OCI-LY7 (cell line): ENCODE data around the gene NTF4. TPM values are rescaled to one million over a fixed set of nuclear protein-coding genes. Genes with fewer than 3 reads are reported as not detected.
A peak's percentile ranks its signal among the peaks of the same experiment; 100 is the strongest.

Experiments
- BruUV-seq: library from RNA; stranded (reverse); fragments of 400-500 nt; replicated peaks from 2 replicates; lab custom pipeline; 2021; lab: Mats Ljungman, UMichigan
- CTCF ChIA-PET: fragments of 300-600 bp; sonication (Branson Sonifier 250); formaldehyde crosslinking; loops from one replicate; lab custom pipeline; 2022; ENCODE audit warnings: antibody characterized with exemption; ENCODE audit not compliant: unreplicated experiment; lab: Charles Lee
- POLR2A ChIA-PET: fragments of 300-600 bp; sonication (Branson Sonifier 250); formaldehyde crosslinking; loops from one replicate; lab custom pipeline; 2022; ENCODE audit warnings: antibody characterized with exemption; lab: Charles Lee
- DNase-seq: peaks from one replicate; pipeline ENCODE4 v3.0.0-alpha.2; 2015; ENCODE audit warnings: low spot score
- H2AFZ ChIP-seq: fragments of 200-600 bp; sonication (generic), shearing (Covaris generic); 2 replicates; pipeline ENCODE4 v1.6.1; 2014; ENCODE audit warnings: mild to moderate bottlenecking, antibody characterized with exemption, low read length, moderate library complexity
- H3K27ac ChIP-seq: fragments of 200-600 bp; sonication (generic); 2 replicates; pipeline ENCODE4 v1.5.1; 2014; ENCODE audit warnings: mixed run types, low read depth, mild to moderate bottlenecking, moderate library complexity, low read length, inconsistent platforms; ENCODE audit not compliant: poor library complexity, severe bottlenecking
- H3K36me3 ChIP-seq: fragments of 200-600 bp; sonication (generic); 2 replicates; pipeline ENCODE4 v1.6.1; 2014; ENCODE audit warnings: mild to moderate bottlenecking, antibody characterized with exemption, low read length, moderate library complexity, mixed read lengths; ENCODE audit not compliant: insufficient read depth
- H3K4me1 ChIP-seq: fragments of 200-600 bp; sonication (generic); 2 replicates; pipeline ENCODE4 v1.5.1; 2014; ENCODE audit warnings: mild to moderate bottlenecking, low read length; ENCODE audit not compliant: insufficient read depth, poor library complexity, severe bottlenecking
- H3K4me2 ChIP-seq: fragments of 200-600 bp; sonication (generic); 2 replicates; pipeline ENCODE4 v1.6.1; 2014; ENCODE audit warnings: mild to moderate bottlenecking, low read length
- H3K4me3 ChIP-seq: fragments of 200-600 bp; sonication (generic); 2 replicates; pipeline ENCODE4 v1.5.1; 2014; ENCODE audit warnings: mild to moderate bottlenecking, low read depth, low read length; ENCODE audit not compliant: poor library complexity, severe bottlenecking
- H3K79me2 ChIP-seq: fragments of 200-600 bp; sonication (generic); 2 replicates; pipeline ENCODE4 v1.6.1; 2016; ENCODE audit warnings: low read depth, mild to moderate bottlenecking, low read length, moderate library complexity, mixed read lengths; ENCODE audit not compliant: insufficient read depth
- H3K9me2 ChIP-seq: fragments of 200-600 bp; sonication (generic); 2 replicates; pipeline ENCODE4 v1.6.1; 2016; ENCODE audit warnings: mild to moderate bottlenecking, low read length, mixed read lengths; ENCODE audit not compliant: insufficient read depth
- H3K9me3 ChIP-seq: fragments of 200-600 bp; sonication (generic); 2 replicates; pipeline ENCODE4 v1.6.1; 2014; ENCODE audit warnings: mild to moderate bottlenecking, mixed run types, low read length, mixed read lengths
- H4K20me1 ChIP-seq: fragments of 200-600 bp; sonication (generic); 2 replicates; pipeline ENCODE4 v1.6.1; 2014; ENCODE audit warnings: mild to moderate bottlenecking, antibody characterized with exemption, low read length, moderate library complexity, mixed read lengths; ENCODE audit not compliant: insufficient read depth
- CTCF ChIP-seq: fragments of 200-600 bp; sonication (generic); conservative IDR thresholded peaks from 2 replicates; pipeline ENCODE4 v1.5.1; 2014; ENCODE audit warnings: mild to moderate bottlenecking, antibody characterized with exemption, low read length, moderate library complexity, mixed read lengths
- EZH2phosphoT487 ChIP-seq: fragments of 200-600 bp; sonication (generic); IDR thresholded peaks from 2 replicates; pipeline ENCODE4 v1.6.1; 2018; ENCODE audit warnings: low read depth, borderline replicate concordance, mild to moderate bottlenecking, mixed run types, antibody characterized with exemption, low read length, moderate library complexity, mixed read lengths
- intact Hi-C: fragments of 100-400 bp; cut with micrococcal nuclease; formaldehyde crosslinking; loops from one replicate; pipeline ENCODE4 v1.10.0; 2022; ENCODE audit not compliant: unreplicated experiment
- total RNA-seq, 2 experiments: library from RNA; depleted of rRNA in 1 of 2; stranded (reverse); fragments of >200 nt in 1 of 2; shearing (Covaris generic) in 1 of 2; gene quantifications; 2 replicates each; pipeline ENCODE4 v1.2.3, GENCODE V29; 2014 to 2022

Gene NTF4
- total RNA-seq, 2 experiments from 2014 or later, result not detected

GRCh38 chr19:49017041-49017665, 47.5 kb downstream of the NTF4 start, which contains the start of gene LHB:
Gene LHB, minus strand, starts transcription at chr19:49017091. Its CDS starts 10 bp downstream, at chr19:49017081.
- peaks cover 40% of the 10 kb centered on the region for H3K36me3 ChIP-seq
- TF ChIP-seq CTCF (no peak), EZH2phosphoT487 (no peak)
- H2AFZ ChIP-seq, result no peak within 1 kb of the TSS
- BruUV-seq, result no TSS peak
- ChIA-PET POLR2A (interaction anchor here (0.6 kb wide), 1 partner anchor 273 kb away, joined by 3 read pairs; no protein-coding TSS in a partner anchor), CTCF (no interaction called here)
- intact Hi-C loops, result no loop called here
- H4K20me1 ChIP-seq, result no peaks in the 10 kb centered on the region
- no peaks in the 10 kb centered on the region for H3K79me2 ChIP-seq
- no peak within 1 kb of the TSS for H3K27ac ChIP-seq
- DNase-seq, result no peak
- peak within 1 kb of the TSS; percentile 45 for H3K4me3 ChIP-seq
- peak within 1 kb of the TSS; percentile 74 for H3K4me2 ChIP-seq
- peaks cover 43% of the 10 kb centered on the region for H3K4me1 ChIP-seq
- no peaks in the 10 kb centered on the region for H3K9me2 ChIP-seq
- no peaks in the 10 kb centered on the region for H3K9me3 ChIP-seq

- ChIA-PET POLR2A (no interaction called here), CTCF (no interaction called here)
Observed at GRCh38 chr19:49016067-49016839, 48.4 kb downstream of the NTF4 start.

More at GRCh38 chr19:49016067-49016839, 48.4 kb downstream of the NTF4 start:
- Histone ChIP-seq H3K27ac (no peak overlapping the region), H3K36me3 (peaks cover 49% of the 10 kb centered on the region), H3K4me2 (no peak overlapping the region), H2AFZ (no peak overlapping the region), H3K9me3 (no peaks in the 10 kb centered on the region), H3K4me3 (no peak overlapping the region), H3K79me2 (no peaks in the 10 kb centered on the region), H3K9me2 (no peaks in the 10 kb centered on the region), H3K4me1 (peaks cover 39% of the 10 kb centered on the region), H4K20me1 (no peaks in the 10 kb centered on the region)
- no TSS peak for BruUV-seq
- TF ChIP-seq EZH2phosphoT487 (no peak), CTCF (no peak)
- intact Hi-C loops, result no loop called here
- no peak for DNase-seq
